Stimulated activated CD4-positive, alpha-beta T cell treated with anti-CD3 and anti-CD28 coated beads, TNF-alpha, amount 100 ng/mL, for 24 hours (primary cell): ENCODE results near the gene RGS3.

Experiments used
- DNase-seq, 3 experiments: peaks; one replicate each; pipeline ENCODE4 v3.0.0-alpha.2; 2020; ENCODE audit warnings: low read depth in 3 of 3

The RGS3 gene

GRCh38 chr9:113529336-113530009, 65.9 kb downstream of the RGS3 start:
- no peak for DNase-seq

GRCh38 chr9:113530022-113530635, 66.6 kb downstream of the RGS3 start:
- DNase-seq: no peak

- no peak for DNase-seq
Observed at GRCh38 chr9:113530942-113531341, 67.4 kb downstream of the RGS3 start.

GRCh38 chr9:113531919-113532808, 68.6 kb downstream of the RGS3 start:
- DNase-seq: no peak

- DNase-seq: no peak
Observed at GRCh38 chr9:113532809-113533190, 69.3 kb downstream of the RGS3 start.

GRCh38 chr9:113533335-113534225, 70.1 kb downstream of the RGS3 start:
- no peak for DNase-seq

GRCh38 chr9:113535756-113536155, 72.2 kb downstream of the RGS3 start:
- no peak for DNase-seq

GRCh38 chr9:113536166-113536482, 72.6 kb downstream of the RGS3 start:
- no peak for DNase-seq

- DNase-seq: no peak
Observed at GRCh38 chr9:113536483-113537228, 73.1 kb downstream of the RGS3 start.

- no peak for DNase-seq
Observed at GRCh38 chr9:113537229-113537810, 73.8 kb downstream of the RGS3 start.

- DNase-seq: no peak
Observed at GRCh38 chr9:113538131-113538530, 74.6 kb downstream of the RGS3 start.

- no peak for DNase-seq
Observed at GRCh38 chr9:113538701-113539430, 75.3 kb downstream of the RGS3 start.

- no peak for DNase-seq
Observed at GRCh38 chr9:113540466-113540865, 76.9 kb downstream of the RGS3 start.

GRCh38 chr9:113541019-113541900, 77.7 kb downstream of the RGS3 start:
- no peak for DNase-seq

- DNase-seq: no peak
Observed at GRCh38 chr9:113542006-113542405, 78.5 kb downstream of the RGS3 start.

GRCh38 chr9:113542741-113543140, 79.2 kb downstream of the RGS3 start:
- DNase-seq: no peak

GRCh38 chr9:113543296-113543981, 79.9 kb downstream of the RGS3 start:
- DNase-seq: no peak

- DNase-seq: no peak
Observed at GRCh38 chr9:113543982-113544303, 80.4 kb downstream of the RGS3 start.

- no peak for DNase-seq
Observed at GRCh38 chr9:113545068-113545467, 81.5 kb downstream of the RGS3 start.
